ENCODE results near the gene MT1HL1. TPM values are rescaled to one million over a fixed set of nuclear protein-coding genes. Genes with fewer than 3 reads are reported as not detected.

Gene MT1HL1
- total and polyA plus RNA-seq, 2 experiments from 2014 or later: not detected

DNA sequence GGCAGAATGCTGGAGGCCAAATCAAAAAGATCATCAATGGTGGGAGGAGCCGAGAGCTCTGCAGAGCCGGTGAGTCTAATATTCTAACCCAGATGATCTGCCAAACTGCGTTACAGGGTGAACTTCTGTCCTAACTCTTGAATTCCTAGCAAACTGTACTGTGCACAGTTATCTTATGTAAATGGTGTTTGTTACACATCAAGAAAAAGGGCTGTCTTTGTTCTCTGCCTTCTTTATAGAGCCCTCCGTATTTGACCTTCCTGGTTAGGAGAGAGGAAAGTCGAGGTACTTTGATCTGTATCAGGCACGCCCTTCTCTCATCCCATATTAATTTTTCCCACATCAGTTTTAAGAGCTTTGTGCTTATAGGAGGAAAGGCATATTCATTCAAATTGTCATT lies 37.6 kb downstream of the MT1HL1 start:
- H3K4me1 ChIP-seq (ENCODE audit: insufficient read depth): no peaks in the 10 kb centered on the region
- no peaks in the 10 kb centered on the region for H3K36me3 ChIP-seq (ENCODE audit: low read depth)
- no peaks in the 10 kb centered on the region for H4K20me1 ChIP-seq (ENCODE audit: insufficient read depth)
- H2AFZ ChIP-seq: no peak overlapping the region
- TF ChIP-seq EZH2phosphoT487 (IDR thresholded peaks at IDR 0.05; ENCODE audit: insufficient read depth, low read depth) (no peak), EZH2 (IDR thresholded peaks at IDR 0.05; ENCODE audit: insufficient read depth, poor library complexity, severe bottlenecking) (no peak)
- in situ Hi-C loops (cut with MboI): no loop called here
- no peaks in the 10 kb centered on the region for H3K27me3 ChIP-seq (replicated peaks; ENCODE audit: insufficient read depth)
- no peak overlapping the region for H3K27ac ChIP-seq
- no peaks in the 10 kb centered on the region for H3K9me2 ChIP-seq (ENCODE audit: insufficient read depth)
- no peaks in the 10 kb centered on the region for H3K79me2 ChIP-seq (ENCODE audit: insufficient read depth)
- H3K4me2 ChIP-seq (ENCODE audit: unreplicated experiment): no peak overlapping the region
- WGBS, 2 experiments (ENCODE audit: low coverage in 1 of 2, low lambda C conversion rate in 2 of 2, missing lambda C conversion rate in 2 of 2): 38 to 47% methylated on average over 6 of the region's 6 CpGs
- no peak overlapping the region for H3K4me3 ChIP-seq
- no peaks in the 10 kb centered on the region for H3K9me3 ChIP-seq (ENCODE audit: low read depth)
- DNase-seq: no peak
- no peaks in the 10 kb centered on the region for H3F3A ChIP-seq (ENCODE audit: insufficient read depth)
- no peak overlapping the region for H3K9ac ChIP-seq

DNA sequence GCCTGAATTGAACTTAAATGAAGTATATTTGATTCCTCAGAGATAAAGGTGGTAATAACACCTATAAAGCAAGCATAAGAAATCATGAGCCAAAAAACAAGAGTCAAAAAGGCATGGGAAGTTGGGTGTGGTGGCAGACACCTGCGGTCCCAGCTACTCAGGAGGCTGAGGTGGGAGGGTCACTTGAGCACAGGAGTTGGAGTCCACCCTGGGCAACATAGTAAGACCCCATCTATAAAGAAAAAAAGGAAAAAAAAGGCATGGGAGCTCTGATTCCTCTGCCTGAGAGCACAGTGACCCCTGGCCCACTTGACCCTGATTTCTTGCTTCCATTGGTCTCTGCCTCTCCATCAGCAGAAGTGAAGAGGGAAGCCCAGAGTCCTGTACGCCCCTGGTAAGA lies 40.3 kb downstream of the MT1HL1 start:
- Histone ChIP-seq H3K36me3 (ENCODE audit: low read depth) (no peaks in the 10 kb centered on the region), H3F3A (ENCODE audit: insufficient read depth) (no peaks in the 10 kb centered on the region), H3K9ac (no peak overlapping the region), H3K27ac (no peak overlapping the region), H3K4me1 (ENCODE audit: insufficient read depth) (no peaks in the 10 kb centered on the region), H3K9me3 (ENCODE audit: low read depth) (no peaks in the 10 kb centered on the region), H3K27me3 (replicated peaks; ENCODE audit: insufficient read depth) (no peaks in the 10 kb centered on the region), H3K79me2 (ENCODE audit: insufficient read depth) (no peaks in the 10 kb centered on the region), H3K4me3 (no peak overlapping the region), H3K4me2 (ENCODE audit: unreplicated experiment) (no peak overlapping the region), H2AFZ (no peak overlapping the region), H4K20me1 (ENCODE audit: insufficient read depth) (no peaks in the 10 kb centered on the region), H3K9me2 (ENCODE audit: insufficient read depth) (no peaks in the 10 kb centered on the region)
- 17 to 27% methylated on average over 2 of the region's 2 CpGs for WGBS, 2 experiments (ENCODE audit: low coverage in 1 of 2, low lambda C conversion rate in 2 of 2, missing lambda C conversion rate in 2 of 2)
- TF ChIP-seq EZH2 (IDR thresholded peaks at IDR 0.05; ENCODE audit: insufficient read depth, poor library complexity, severe bottlenecking) (no peak), EZH2phosphoT487 (IDR thresholded peaks at IDR 0.05; ENCODE audit: insufficient read depth, low read depth) (no peak)
- in situ Hi-C loops (cut with MboI): no loop called here
- DNase-seq: no peak

DNA sequence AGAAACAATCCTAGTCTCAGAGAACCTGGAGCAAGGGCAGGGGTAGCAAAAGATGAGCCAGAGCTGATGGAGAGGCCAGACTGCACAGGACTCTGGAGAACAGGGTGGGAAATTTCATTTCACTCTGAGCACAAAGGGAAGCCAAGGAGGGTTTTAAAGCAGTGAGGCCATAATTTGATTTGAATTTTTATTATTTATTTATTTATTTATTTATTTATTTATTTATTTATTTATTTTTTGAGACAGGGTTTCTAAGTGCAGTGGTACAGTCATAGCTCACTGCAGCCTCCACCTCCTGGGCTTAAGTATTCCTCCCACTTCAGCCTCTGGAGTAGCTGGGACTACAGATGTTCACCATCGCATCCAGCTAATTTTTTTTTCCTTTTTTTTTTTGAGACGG lies 45.1 kb downstream of the MT1HL1 start:
- H3K36me3 ChIP-seq (ENCODE audit: low read depth): no peaks in the 10 kb centered on the region
- H3K27ac ChIP-seq: no peak overlapping the region
- H3K27me3 ChIP-seq (replicated peaks; ENCODE audit: insufficient read depth): no peaks in the 10 kb centered on the region
- no peaks in the 10 kb centered on the region for H3K9me3 ChIP-seq (ENCODE audit: low read depth)
- H3F3A ChIP-seq (ENCODE audit: insufficient read depth): no peaks in the 10 kb centered on the region
- in situ Hi-C loops (cut with MboI): no loop called here
- H3K4me2 ChIP-seq (ENCODE audit: unreplicated experiment): no peak overlapping the region
- H3K4me1 ChIP-seq (ENCODE audit: insufficient read depth): no peaks in the 10 kb centered on the region
- H2AFZ ChIP-seq: no peak overlapping the region
- H3K9ac ChIP-seq: no peak overlapping the region
- no peaks in the 10 kb centered on the region for H3K79me2 ChIP-seq (ENCODE audit: insufficient read depth)
- no peak for TF ChIP-seq EZH2 (IDR thresholded peaks at IDR 0.05; ENCODE audit: insufficient read depth, poor library complexity, severe bottlenecking)
- no peak for TF ChIP-seq EZH2phosphoT487 (IDR thresholded peaks at IDR 0.05; ENCODE audit: insufficient read depth, low read depth)
- no peaks in the 10 kb centered on the region for H4K20me1 ChIP-seq (ENCODE audit: insufficient read depth)
- DNase-seq: no peak
- H3K9me2 ChIP-seq (ENCODE audit: insufficient read depth): no peaks in the 10 kb centered on the region
- no peak overlapping the region for H3K4me3 ChIP-seq
- WGBS, 2 experiments (ENCODE audit: low coverage in 1 of 2, low lambda C conversion rate in 2 of 2, missing lambda C conversion rate in 2 of 2): 57 to 64% methylated on average over 2 of the region's 2 CpGs

DNA sequence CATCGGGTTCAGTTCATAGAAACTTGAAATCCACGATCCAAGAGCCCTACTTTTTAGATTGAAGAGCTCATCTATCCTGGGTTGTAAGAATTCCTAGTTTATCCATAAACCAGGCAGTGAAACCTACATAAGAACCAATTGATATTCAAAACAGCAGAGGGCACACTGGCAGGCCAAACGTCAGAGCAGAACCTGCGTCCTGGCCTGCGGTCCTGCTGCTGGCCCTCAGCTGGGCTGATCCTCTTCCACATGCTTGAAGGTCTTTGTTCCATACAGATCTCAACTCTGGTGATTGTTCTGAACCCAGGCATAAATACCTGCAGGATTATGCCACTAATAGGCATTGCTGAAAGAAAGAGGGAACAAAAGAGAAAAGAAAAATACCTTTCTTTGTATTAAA lies 47.0 kb downstream of the MT1HL1 start:
- Histone ChIP-seq H3K4me3 (no peak overlapping the region), H3K27ac (no peak overlapping the region), H3K9ac (no peak overlapping the region), H3K4me1 (ENCODE audit: insufficient read depth) (no peaks in the 10 kb centered on the region), H3K79me2 (ENCODE audit: insufficient read depth) (no peaks in the 10 kb centered on the region), H2AFZ (no peak overlapping the region), H3K9me2 (ENCODE audit: insufficient read depth) (no peaks in the 10 kb centered on the region), H3K4me2 (ENCODE audit: unreplicated experiment) (no peak overlapping the region), H3K36me3 (ENCODE audit: low read depth) (no peaks in the 10 kb centered on the region), H3K27me3 (replicated peaks; ENCODE audit: insufficient read depth) (no peaks in the 10 kb centered on the region), H3F3A (ENCODE audit: insufficient read depth) (no peaks in the 10 kb centered on the region), H3K9me3 (ENCODE audit: low read depth) (no peaks in the 10 kb centered on the region), H4K20me1 (ENCODE audit: insufficient read depth) (no peaks in the 10 kb centered on the region)
- in situ Hi-C loops (cut with MboI): no loop called here
- no peak for DNase-seq
- 16 to 22% methylated on average over 5 of the region's 5 CpGs for WGBS, 2 experiments (ENCODE audit: low coverage in 1 of 2, low lambda C conversion rate in 2 of 2, missing lambda C conversion rate in 2 of 2)
- TF ChIP-seq EZH2 (IDR thresholded peaks at IDR 0.05; ENCODE audit: insufficient read depth, poor library complexity, severe bottlenecking) (no peak), EZH2phosphoT487 (IDR thresholded peaks at IDR 0.05; ENCODE audit: insufficient read depth, low read depth) (no peak)

Other genes with a start within 250 kb of the MT1HL1 start
- 20.0 and 25.9 TPM in 2 replicates for gene MTR, start 209.1 kb downstream of the MT1HL1 start, total RNA-seq (2014; rRNA removed; shearing (Covaris generic))
- 15.9 and 17.2 TPM in 2 replicates for gene MTR, start 209.1 kb downstream of the MT1HL1 start, polyA plus RNA-seq (2016; fragmentation: Nextera tagmentation; extraction: Ambion mirVana)
- not detected in 2 replicates for gene RYR2, start 37.7 kb upstream of the MT1HL1 start, total RNA-seq (2014; rRNA removed; shearing (Covaris generic))
- not detected in 2 replicates for gene RYR2, start 37.7 kb upstream of the MT1HL1 start, polyA plus RNA-seq (2016; fragmentation: Nextera tagmentation; extraction: Ambion mirVana)

Measured in GM23248 (cell line).